GM19025 (cell line): ENCODE measurements around the gene MYRF.

Experiments used
- ATAC-seq: cut with Tn5 transposase; IDR thresholded peaks from one replicate; pipeline ENCODE4 v1.9.1; 2021; ENCODE audit warnings: mild to moderate bottlenecking, low read depth, moderate library complexity; ENCODE audit not compliant: unreplicated experiment

Gene MYRF

GRCh38 chr11:61718046-61718531, 34.3 kb upstream of the MYRF start:
- no peak for ATAC-seq

GRCh38 chr11:61718621-61719302, 33.7 kb upstream of the MYRF start:
- ATAC-seq: no peak

- ATAC-seq: no peak
These were observed 32.5 kb upstream of the MYRF start for GRCh38 chr11:61719978-61720377.

- no peak for ATAC-seq
These were observed 31.8 kb upstream of the MYRF start for GRCh38 chr11:61720597-61720996.

GRCh38 chr11:61724437-61724836, 28.0 kb upstream of the MYRF start:
- ATAC-seq: no peak

GRCh38 chr11:61725781-61726231, 26.6 kb upstream of the MYRF start:
- no peak for ATAC-seq

GRCh38 chr11:61726775-61727174, 25.7 kb upstream of the MYRF start:
- no peak for ATAC-seq

- no peak for ATAC-seq
These were observed 25.0 kb upstream of the MYRF start for GRCh38 chr11:61727401-61727811.

GRCh38 chr11:61728066-61728939, 24.1 kb upstream of the MYRF start:
- ATAC-seq: no peak

- no peak for ATAC-seq
These were observed 23.6 kb upstream of the MYRF start for GRCh38 chr11:61728940-61729219.

GRCh38 chr11:61730240-61730994, 22.0 kb upstream of the MYRF start:
- ATAC-seq: no peak

- no peak for ATAC-seq
These were observed 21.1 kb upstream of the MYRF start for GRCh38 chr11:61731211-61731951.

GRCh38 chr11:61731952-61732675, 20.3 kb upstream of the MYRF start:
- ATAC-seq: no peak

- ATAC-seq: no peak
These were observed 19.7 kb upstream of the MYRF start for GRCh38 chr11:61732705-61733104.

- peak; percentile 83 for ATAC-seq
These were observed 19.1 kb upstream of the MYRF start for GRCh38 chr11:61733120-61733978.

GRCh38 chr11:61734767-61735166, 17.7 kb upstream of the MYRF start:
- no peak for ATAC-seq

GRCh38 chr11:61735391-61735790, 17.0 kb upstream of the MYRF start:
- ATAC-seq: no peak

- no peak for ATAC-seq
These were observed 16.1 kb upstream of the MYRF start for GRCh38 chr11:61736310-61736709.

- no peak for ATAC-seq
These were observed 15.3 kb upstream of the MYRF start for GRCh38 chr11:61737131-61737530.
